GM19324 (cell line): ENCODE results near the gene BLID.

Source experiments
- ATAC-seq: cut with Tn5 transposase; IDR thresholded peaks from one replicate; pipeline ENCODE4 v1.9.1; 2021; ENCODE audit warnings: mild to moderate bottlenecking, moderate library complexity; ENCODE audit not compliant: unreplicated experiment, low FRiP score

The BLID gene

DNA sequence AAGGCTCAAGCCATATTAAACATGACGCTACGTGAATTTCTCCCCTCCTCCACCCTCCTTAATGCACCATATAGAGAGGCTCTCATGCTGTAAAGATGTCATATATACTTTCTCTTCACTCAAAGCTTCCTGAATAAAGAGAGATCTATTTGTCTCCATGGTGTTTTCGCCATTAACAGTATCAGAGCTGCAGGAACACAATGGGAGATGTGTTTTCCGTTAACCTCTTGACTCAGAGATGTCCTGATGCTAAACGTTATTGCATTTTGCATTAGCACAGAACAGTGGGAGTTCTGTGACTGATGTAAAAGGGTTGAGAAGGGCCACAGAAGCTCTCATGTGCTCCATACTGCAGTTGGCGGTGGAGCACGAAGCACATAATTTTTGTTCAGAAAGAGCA is 25.7 kb upstream of the BLID start:
- ATAC-seq: no peak

DNA sequence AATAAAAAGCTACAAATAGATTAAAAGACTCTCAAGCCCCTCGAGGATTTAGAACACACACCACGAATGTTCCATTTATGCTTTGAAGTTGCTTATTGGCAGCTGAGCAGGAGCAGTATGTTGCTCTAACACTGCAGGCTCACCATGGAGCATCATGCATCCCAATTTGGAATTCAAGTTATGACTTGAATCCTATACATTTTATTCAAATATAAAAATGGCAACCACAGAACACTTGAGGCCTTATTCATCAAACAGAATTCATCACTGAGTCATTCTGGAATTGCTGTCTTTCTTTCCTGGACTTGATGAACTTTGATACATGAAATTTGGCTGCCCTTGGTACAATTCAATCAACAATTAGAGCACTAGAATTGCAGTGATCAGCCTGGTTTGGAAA is 24.5 kb upstream of the BLID start:
- ATAC-seq: no peak

DNA sequence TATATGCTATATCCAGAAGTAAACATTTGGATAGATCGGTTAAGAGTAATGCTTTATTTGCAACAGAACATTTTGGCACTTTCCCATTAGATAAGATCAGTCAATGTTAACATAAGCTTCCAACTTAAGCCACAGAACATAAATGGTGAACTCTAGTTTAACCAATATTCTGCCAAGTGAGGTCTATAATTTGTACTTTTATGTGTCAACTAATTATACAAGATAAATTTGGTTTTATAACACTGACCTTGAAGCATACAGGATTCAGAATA is 23.5 kb upstream of the BLID start:
- ATAC-seq: no peak

DNA sequence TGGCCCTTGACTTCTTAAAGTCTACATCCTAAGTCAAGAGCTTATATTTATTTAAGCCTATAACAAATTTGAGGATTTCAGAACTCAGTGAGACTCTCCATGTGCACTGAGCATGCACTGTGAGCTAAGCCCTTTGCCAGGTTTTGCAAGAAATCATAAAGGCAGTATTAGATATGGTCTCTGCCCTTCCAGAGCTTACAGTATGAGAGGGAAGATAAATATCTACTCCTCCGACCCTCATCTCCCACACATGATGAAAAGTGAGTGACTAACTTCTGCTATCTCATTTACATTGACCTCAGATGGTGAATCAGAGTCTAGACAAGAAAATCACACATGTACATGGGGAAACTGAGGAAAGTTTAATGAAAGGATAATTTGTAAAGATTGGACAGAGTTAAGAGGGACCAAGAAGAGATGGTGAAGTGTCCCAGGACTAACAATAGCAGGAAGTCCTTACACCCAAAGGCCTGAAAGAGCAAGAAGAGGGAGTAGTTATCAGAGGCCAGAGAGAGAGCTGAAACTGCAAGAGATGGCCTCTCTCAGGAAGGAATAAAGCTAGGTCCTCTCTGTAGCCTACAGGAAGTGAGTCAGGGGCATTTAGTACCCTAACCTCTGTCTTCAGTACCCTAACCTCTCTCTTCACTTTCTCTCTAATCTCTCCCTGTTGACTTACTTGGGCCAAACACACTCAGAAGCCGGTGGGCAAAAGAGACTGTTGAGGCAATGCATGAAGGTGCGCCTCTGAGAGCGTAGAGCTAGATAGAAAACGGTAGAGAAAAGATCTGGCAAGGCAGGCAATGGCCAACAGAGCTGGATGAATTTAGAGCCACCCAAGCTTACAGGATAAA is 23.0 kb upstream of the BLID start:
- ATAC-seq: no peak

DNA sequence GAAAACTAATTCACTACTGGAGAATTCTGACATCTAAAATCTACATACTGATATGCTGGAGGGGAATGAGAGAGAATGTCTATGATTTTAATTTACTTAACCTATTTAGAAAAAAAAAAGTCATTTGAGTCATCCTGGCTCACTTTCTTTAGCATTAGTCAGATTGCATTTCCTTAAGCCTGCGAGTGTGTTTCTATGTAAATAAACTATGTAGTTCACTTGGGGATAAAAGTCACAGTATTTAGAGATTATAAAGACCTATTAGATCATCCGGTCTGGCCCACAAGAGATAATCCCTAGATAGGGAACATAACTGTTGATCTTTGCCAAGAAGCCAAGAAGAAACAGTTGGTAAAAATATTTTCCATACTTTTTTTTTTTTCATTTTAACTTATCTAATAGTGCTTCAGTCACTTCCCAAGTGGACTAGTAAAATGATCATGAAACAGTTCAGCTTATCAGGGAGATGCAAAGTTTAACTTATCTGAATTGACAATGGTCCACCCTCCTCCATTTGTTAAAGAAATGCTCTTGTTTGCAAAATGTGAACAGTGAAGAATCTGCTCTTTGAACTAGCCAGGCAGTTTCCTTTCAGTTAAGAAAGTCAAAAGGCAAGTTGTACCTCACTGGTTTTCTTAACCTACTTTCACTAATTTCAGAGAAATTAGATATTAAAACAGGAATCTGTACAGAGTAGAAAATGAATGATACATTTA is 21.2 kb upstream of the BLID start:
- ATAC-seq: no peak

DNA sequence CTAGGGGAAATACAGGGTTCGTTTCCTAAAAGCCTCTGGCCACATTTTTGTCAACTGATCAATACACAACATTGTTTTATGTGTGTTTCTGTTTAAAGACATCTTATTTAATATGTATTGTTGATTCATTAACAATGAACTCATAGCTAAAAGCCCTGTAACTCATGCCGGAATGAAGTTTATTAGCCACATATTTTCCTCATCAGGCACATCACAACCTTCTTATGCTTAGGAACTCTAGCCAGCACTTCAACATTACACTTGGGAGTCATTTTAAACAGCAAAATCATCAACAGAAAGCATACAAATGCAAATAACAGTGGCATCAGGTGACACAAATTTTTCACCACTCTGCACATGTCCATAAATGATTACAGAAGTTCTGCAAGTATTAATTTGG is 15.1 kb upstream of the BLID start:
- ATAC-seq: no peak

DNA sequence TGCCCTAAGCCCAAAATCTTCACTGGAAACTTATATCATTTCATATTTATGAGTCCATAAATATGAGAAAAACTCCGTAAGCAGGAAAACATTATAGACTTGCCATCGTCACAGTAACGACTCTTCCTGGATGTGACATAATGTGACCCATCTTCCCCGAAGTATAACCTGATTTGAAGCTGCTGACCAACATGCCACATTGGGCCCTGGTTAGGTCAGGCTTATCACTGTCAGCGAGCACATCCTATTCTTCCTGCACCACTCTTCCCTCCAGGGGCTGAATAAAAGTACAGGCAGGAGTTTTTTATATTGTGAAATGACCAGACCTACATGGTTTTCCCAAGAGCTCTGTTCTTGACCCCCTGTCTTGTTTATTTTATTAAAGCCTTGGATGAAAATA is 12.1 kb upstream of the BLID start:
- ATAC-seq: no peak

DNA sequence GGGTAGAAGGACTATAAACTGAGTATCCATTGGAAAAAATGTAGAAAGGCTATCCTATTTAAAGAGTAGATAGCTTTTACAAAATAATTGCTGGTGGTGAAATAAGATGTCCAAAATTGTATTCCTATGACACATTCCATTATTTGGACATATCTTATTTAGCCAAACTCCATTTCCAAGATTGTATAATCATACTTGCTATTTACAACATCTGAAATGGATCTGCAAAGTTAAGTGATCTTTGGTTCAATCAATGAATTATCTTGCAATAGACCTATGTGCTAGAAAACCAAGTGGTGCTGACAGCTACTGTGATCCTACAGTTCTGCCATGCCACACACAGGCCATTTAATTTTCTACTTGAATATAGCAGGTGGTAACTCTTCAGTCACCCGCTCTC is 11.0 kb upstream of the BLID start:
- no peak for ATAC-seq

DNA sequence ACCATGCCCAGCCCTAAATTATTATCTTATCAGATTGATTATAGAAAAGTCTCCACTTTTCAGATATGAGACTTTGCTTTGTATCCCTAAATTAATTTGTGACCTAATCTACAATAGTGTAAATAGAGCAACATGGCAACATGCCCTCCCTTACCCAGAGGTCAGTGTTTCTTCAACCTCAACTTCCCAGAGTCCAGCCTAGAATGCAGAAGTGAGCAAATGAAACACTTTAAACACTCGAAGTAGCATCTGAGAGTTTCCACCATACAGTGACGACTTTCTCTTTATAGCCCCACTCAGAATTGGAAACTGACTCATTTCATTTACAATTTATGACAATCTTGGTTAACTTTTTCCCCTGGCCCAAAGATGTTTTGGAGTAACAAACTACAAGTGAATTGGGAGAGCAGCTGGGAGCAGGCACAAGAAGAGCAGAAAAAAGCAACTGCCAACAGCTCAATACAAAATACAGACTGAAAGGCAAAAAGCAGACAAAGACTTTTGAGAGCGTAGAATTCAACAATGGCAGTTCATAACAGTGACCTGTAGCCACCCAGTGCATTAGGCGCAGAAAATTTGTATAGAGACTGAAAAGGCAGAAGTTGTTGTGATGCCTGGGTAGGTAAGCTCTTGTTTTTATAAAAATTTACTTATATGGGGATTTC is 10.1 kb upstream of the BLID start:
- no peak for ATAC-seq

DNA sequence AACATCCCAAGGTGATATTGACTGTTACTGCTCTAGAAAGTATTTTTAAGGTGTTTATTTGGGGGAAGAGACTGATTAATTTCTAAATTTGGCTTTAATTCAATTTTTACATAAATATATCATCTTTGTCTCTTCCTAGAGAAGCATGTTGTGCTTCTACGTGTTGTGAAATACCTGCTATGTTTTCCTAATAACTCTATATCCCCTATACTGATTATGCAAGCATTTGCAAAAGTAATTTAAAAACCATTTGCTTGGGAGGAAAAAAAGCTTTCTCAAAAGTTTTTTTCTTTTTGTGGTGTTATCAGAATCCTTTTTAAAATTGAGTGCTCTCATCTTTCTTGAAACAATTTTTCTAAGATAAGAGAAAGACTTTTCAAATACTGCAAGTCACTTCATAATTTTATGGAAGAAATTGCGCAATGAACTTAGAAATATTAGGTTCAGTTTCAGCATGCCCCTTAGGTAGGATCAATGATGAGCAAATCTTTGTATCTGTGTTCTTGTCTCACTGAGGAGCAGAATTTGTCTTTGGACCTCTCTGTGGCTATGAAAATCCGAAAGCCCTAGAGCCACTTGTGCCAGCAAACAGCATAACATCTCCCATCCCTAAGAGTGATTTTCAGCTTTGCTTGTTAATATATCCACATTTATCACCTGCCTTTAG is 7.4 kb upstream of the BLID start:
- ATAC-seq: no peak

DNA sequence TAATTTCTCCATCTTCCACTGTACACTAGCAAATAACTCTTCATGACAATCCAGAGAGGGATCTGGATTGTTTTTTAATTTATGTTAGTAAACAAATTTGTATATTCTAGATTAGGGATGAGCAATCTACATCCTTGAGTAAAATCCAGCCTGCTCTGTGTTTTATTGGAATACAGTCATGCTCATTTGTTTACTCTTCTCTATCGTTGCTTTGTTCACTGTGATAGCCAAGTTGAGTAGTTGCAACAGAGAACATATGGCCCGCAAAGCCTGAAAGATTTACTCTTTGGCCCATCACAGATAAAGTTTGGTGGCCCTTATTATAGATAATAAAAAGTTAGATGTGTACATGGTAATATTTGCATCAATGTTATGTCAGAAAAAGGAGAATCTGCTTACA is 6.2 kb upstream of the BLID start:
- ATAC-seq: no peak

DNA sequence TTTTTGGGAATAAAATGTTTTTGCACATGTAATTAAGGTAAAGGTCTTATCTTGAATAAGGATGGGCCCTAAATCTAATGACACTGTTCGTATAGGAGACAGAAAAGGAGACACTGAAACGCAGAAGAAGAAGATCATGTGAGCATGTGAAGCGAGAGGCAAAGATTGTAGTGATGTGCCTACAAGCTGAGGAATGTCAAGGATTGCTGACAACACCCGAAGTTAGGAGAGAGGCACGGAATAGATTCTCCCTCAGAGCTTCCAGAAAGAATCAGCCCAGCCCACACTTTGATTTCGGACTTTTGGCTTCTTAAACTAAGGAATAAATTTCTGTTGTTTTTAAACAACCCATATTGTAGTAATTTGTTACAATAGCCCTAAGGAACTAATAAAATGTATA is 4.1 kb upstream of the BLID start:
- ATAC-seq: no peak

DNA sequence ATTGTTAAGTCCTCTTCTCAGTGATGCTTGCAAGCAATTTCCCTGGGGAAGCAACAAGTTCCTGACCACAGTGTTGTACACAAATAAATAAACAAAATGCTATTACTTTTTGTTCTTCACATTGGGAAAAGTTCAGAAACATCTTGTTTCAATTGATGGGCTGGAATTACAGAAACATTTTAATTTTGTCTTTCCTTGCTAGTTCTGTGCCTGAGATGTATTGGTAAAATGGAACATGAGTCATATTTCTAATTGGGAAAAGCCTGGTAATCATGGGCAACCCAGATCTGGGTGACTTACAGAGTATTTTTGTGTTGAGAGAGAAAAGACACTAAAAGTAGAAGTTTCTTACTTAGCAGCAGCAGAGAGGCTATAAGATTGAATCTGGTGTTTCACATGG is 576 bp upstream of the BLID start:
- no peak for ATAC-seq

DNA sequence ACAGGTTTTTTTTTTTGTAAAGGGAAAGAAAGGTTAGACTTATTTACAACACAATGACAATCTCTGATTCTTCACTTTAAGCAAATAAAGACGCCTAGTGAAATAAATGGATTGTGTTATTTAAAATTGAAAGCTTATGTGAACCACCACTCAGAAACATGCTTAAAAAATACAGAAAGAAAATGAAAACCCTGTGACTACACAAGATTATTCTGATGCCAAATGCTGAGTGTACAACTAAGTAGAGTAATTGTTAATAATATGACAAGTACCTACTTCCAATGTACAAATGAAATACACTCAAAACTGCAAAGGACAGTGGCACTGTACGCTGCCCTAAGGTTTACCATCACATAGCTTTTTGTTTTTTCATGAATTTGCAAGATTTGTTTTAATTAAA is 1.0 kb downstream of the BLID start:
- no peak for ATAC-seq

DNA sequence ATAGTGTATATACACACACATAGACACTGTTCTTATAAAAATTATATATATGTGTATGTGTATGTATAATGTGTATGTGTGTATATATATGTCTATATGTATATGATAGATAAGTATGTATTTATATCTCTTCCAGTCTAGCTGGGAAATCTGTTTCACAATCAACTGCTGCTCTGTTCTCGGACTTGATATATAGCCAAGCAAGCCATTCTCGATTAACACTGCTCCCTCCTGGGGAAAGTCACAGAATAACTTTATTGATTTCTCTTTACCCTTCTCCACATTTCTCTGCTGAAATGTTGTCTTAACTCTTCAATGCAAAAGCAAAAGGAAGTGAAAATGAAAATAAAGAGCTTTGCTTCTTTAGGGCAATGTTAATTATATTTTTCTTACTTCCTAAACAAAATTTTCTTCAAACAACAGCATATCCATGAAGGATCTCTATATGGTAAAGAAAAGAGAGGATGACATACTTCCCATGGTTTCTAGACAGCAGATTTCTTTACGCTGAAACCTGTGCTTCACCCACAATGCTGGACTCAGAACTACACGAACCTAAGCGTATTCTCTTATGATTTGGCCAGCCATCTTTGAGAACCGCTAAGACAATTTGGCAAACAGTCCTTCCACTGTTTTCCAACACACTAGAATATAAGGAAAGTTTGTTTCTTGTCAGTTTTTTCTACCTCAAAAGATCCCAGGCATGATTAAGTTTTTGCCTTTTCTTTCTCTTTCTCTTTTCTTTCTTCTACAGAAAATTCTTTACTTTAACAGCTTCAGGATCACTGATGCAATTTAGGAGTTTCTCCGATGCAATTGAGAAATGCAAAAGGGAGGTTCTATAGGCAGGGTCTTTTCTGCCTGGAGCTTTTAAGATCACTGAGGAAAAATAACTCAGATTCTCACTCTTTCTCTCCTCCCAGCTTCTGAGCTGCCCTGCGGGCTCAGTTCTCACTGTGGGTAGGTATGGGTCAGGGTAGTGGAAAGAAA is 1.9 kb downstream of the BLID start:
- ATAC-seq: no peak

DNA sequence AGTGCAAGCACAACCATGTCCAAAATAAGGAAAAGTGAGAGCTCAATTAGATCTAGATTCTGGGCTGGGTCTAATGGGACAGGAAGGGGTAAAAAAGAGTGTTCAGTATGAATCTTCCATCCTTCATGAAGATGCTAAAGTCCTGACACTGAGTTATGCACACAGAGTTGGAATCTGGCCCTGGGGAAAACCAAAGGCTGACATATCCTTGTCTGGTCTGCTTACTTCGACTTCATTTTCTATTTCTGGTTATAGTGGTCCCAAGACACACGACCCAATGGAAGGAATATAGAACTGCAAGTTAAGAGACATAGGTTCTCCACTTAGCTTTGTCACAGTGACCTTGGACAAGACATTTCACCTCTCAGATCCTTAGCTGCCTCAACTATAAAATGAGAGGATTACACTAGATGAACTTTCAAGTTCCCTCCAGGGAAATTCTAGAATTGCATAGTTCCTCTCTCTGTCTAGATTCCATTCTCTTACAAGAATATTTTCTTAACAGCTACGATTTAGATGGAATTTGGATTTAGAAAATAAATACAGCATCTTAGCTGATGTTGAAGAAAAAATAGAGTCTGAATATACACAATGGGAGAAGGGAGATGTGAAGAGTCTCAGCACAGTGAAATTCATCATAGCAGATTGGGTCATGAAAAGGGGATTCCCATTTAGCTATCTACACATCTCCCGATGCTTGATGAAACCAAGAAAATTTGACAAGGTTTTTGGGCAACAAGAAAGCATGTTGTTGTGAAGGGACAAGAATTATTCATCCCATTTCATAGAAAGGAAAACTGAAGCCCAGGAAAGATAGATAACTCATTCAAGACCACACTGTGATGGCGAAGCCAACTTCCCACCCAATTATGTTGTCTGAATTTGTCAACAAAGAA is 3.3 kb downstream of the BLID start:
- no peak for ATAC-seq

DNA sequence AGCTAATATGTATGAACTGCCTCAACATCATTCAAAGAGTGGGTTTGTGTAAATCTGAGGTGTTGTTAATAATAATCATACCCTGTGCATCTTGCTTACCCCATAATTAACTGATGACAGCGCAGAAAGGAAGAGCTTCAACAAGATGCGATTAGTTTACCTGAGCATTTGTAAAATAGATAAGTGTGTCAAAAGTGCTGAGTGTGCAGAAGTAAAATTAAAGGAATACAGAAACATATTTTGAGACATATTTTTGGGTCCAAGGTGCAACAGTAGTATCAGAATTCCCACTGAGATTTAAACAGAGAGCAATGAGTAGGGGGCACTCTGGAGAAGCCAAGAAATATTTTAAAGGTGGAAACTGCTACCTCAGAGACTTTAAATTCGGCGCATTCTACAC is 6.1 kb downstream of the BLID start:
- ATAC-seq: no peak

DNA sequence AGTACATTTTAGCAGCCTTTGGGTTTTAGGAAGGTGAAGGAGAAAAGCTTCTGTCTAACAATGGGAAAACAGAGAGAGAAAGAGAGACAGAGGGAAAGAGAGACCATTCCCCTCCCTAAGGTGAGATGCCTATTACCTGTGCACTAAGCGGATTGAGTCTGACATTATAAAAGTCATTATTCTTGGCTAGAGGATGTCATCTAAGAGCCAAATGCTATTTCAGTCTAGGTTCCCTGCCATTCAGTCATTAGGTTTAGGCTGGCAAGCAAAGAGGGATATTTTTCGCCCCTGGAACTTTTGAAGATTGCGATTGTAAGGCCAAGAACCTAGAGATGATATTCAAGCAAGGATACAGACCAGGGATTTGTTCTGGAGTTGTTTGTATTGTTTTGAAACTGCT is 7.2 kb downstream of the BLID start:
- ATAC-seq: no peak

DNA sequence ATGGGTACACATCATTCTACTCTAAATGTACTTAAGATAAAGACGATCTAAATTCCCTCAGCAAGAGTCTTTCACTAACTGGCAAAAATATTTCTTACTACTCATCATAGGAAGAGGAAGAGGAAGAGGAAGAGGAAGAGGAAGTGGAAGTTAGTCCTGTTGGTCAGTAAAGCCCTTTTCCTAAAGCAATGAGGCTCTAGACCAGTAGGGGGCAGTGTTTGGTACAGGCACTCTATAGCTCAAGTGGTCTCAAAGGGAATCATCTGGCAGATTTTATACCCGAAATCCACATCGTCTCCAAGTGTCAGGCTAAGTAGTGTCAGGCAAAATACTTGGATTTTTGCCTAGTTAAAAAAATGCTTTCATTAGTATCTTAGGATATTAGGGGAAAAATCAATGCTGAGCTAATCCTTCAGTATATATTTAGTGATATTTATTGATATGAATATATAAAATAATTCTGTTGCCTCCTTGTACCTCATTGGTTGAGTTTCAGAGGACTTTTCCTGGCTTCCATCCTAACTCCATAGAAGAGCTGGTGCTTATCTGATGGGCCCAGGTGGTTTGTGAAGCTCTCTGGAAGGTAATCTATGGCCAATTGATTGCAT is 7.7 kb downstream of the BLID start:
- no peak for ATAC-seq
